Parietal lobe (tissue), 1 donor: ENCODE measurements around the gene GON7. TPM values are rescaled to one million over a fixed set of nuclear protein-coding genes. Genes with fewer than 3 reads are reported as not detected.

ENCODE experiments used
- total RNA-seq: library from RNA; depleted of rRNA; stranded (reverse); fragments of >200 nt; gene quantifications from one replicate; pipeline ENCODE4 v1.2.3, GENCODE V29; 2014

Gene GON7
- total RNA-seq: 6.9 TPM

GRCh38 chr14:93206793-93207467 lies at the start of gene GON7, which contains the start of gene UBR7:
GON7 (minus strand) TSS chr14:93207065; CDS start chr14:93207037, 28 bp downstream.
UBR7 (plus strand) TSS chr14:93207256; CDS start chr14:93207292, 36 bp downstream.

GRCh38 chr14:93184391-93185348 lies 22.2 kb downstream of the GON7 start, which contains the start of the genes LYSET and MOAP1:
LYSET (plus strand) TSS chr14:93185317; CDS start chr14:93185406, 89 bp downstream.
MOAP1 (minus strand) TSS chr14:93184897; CDS start chr14:93184242, 655 bp downstream.

Other genes starting within 250 kb of the GON7 start
- gene ITPK1, start 91.1 kb downstream of the GON7 start, total RNA-seq: 32.2 TPM
- gene MOAP1, start 22.2 kb downstream of the GON7 start, total RNA-seq: 59.5 TPM
- 13.5 TPM for gene LYSET, start 21.7 kb downstream of the GON7 start, total RNA-seq
- gene UBR7, start 191 bp upstream of the GON7 start, total RNA-seq: 41.0 TPM
- 49.1 TPM for gene BTBD7, start 126.0 kb upstream of the GON7 start, total RNA-seq
- gene COX8C, start 140.1 kb upstream of the GON7 start, total RNA-seq: not detected
- gene UNC79, start 223.9 kb upstream of the GON7 start, total RNA-seq: 94.2 TPM